Esophagus mucosa (tissue), 1 donor: ENCODE data around the gene TMEM145. TPM values are rescaled to one million over a fixed set of nuclear protein-coding genes. Genes with fewer than 3 reads are reported as not detected.

Experiments
- ATAC-seq: fragments of 200-7000 bp; cut with Tn5 transposase; one replicate; pipeline ENCODE4 v1.9.1; 2020
- total RNA-seq: library from RNA; stranded (reverse); gene quantifications from one replicate; pipeline ENCODE4 v1.2.4, GENCODE V29; 2023
- donor health status: DM: yes; HTN: yes; CAD: no.

Gene TMEM145
- total RNA-seq, 1 donor from 2014 or later: 0.20 TPM

GRCh38 chr19:42278452-42279154 is 34.5 kb upstream of the TMEM145 start:
- ATAC-seq: no peak

- ATAC-seq: no peak
These were observed 33.8 kb upstream of the TMEM145 start for GRCh38 chr19:42279155-42279901.

GRCh38 chr19:42279902-42280814 is 33.0 kb upstream of the TMEM145 start:
- peak; percentile 12 for ATAC-seq

GRCh38 chr19:42280815-42281145 is 32.3 kb upstream of the TMEM145 start:
- ATAC-seq: no peak

- peak; percentile 16 for ATAC-seq
These were observed 31.8 kb upstream of the TMEM145 start for GRCh38 chr19:42281146-42281826.

- ATAC-seq: no peak
These were observed 31.0 kb upstream of the TMEM145 start for GRCh38 chr19:42281827-42282762.

- ATAC-seq: no peak
These were observed 30.3 kb upstream of the TMEM145 start for GRCh38 chr19:42282819-42283187.

GRCh38 chr19:42283188-42284065 is 29.7 kb upstream of the TMEM145 start:
- ATAC-seq: peak; percentile 75

GRCh38 chr19:42284066-42284501 is 29.0 kb upstream of the TMEM145 start:
- peak; percentile 48 for ATAC-seq

- ATAC-seq: no peak
These were observed 28.3 kb upstream of the TMEM145 start for GRCh38 chr19:42284591-42285341.

- no peak for ATAC-seq
These were observed 27.6 kb upstream of the TMEM145 start for GRCh38 chr19:42285541-42285941.

- no peak for ATAC-seq
These were observed 27.1 kb upstream of the TMEM145 start for GRCh38 chr19:42285988-42286348.

- ATAC-seq: no peak
These were observed 26.6 kb upstream of the TMEM145 start for GRCh38 chr19:42286349-42287016.

GRCh38 chr19:42287017-42287826 is 25.9 kb upstream of the TMEM145 start:
- no peak for ATAC-seq

- no peak for ATAC-seq
These were observed 25.3 kb upstream of the TMEM145 start for GRCh38 chr19:42287827-42288107.

GRCh38 chr19:42288387-42288786 is 24.7 kb upstream of the TMEM145 start:
- no peak for ATAC-seq

GRCh38 chr19:42288881-42289555 is 24.1 kb upstream of the TMEM145 start:
- no peak for ATAC-seq

GRCh38 chr19:42289556-42290041 is 23.5 kb upstream of the TMEM145 start:
- ATAC-seq: no peak
